GM21825 (cell line): ENCODE data around the gene CAMK4.
"Not testable (repeated sequence)": the region's sequence is repeated elsewhere in the genome, so short reads cannot be mapped to it uniquely, and the experiment has no call there.

Experiments used
- ATAC-seq: cut with Tn5 transposase; IDR thresholded peaks from one replicate; pipeline ENCODE4 v1.9.1; 2021; ENCODE audit warnings: mild to moderate bottlenecking, moderate library complexity; ENCODE audit not compliant: unreplicated experiment

The CAMK4 gene

DNA sequence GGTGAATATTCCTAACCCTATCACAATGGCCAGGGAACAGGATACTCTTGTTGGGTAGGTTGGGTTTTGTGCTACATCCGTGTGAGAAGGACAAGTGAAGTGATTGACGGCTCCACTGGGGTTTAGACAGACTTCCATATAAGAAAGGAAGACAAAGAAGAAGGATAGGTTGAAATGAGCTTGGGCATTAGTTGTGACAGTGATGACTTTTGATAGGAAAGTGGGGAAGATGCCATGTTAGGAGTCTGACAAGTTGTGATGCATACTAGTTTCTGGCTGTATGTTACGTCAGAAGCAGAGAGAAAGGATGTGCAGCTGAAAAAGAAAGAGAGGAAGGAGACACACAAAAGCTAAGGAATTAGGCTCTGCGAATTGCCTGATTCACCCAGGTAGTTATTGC lies 150.2 kb downstream of the CAMK4 start:
- no peak for ATAC-seq

DNA sequence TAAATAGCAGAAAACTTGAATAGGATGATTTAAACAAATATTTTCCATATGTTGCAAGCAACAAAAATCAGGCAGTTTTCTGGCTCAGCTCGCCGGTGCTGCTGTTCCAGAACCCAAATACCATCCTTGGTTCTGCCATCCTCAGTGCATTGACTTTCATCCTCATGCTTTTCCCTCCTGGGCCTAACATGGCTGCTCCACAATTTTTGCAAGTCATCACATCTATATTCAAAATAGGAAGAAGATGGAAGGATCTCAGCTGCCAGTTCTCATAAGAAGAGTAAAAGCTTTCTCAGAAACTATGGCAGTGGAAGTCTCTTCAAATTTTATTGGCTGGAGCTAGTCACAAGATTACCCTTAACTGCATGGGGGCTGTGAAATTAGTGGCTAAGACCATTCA lies 151.5 kb downstream of the CAMK4 start:
- no peak for ATAC-seq

DNA sequence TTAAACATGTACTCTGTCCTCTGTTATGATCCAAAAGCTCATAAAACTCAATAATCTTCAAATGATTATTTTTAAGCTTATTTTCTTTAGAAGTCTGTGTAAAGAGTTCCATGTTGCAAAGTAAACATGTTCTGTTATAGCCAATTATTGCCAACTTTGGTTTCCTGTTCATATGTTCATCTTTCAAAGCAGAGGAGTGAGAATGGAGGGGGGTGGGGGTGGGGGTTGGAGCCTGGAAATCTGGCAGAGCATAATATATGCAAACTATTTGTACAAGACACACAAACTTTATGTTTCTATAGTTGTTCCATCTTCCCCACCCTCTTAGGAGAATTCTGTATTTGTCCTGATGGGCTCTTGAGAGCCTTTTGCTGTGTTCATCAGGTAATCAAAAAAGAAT lies 153.1 kb downstream of the CAMK4 start:
- no peak for ATAC-seq

DNA sequence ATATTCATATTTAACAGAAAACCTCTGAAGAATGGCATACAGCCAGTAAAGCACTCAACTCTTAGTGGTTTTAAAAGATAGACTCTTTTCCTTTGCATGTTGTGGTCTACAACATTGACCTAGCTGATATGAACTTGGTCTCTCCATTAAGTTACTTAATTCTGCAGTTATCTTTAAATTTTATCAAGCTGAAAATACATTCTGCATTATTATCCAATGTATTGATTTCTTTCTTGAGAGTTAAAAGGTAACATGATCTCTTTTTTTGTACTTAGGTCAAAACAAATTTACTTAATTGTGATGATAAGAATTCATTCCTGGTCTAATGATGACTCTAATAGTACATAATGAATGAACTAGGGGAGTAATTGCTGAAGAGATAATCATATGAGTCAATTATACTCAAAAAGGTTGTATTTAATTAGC lies 155.2 kb downstream of the CAMK4 start:
- ATAC-seq, result no peak

DNA sequence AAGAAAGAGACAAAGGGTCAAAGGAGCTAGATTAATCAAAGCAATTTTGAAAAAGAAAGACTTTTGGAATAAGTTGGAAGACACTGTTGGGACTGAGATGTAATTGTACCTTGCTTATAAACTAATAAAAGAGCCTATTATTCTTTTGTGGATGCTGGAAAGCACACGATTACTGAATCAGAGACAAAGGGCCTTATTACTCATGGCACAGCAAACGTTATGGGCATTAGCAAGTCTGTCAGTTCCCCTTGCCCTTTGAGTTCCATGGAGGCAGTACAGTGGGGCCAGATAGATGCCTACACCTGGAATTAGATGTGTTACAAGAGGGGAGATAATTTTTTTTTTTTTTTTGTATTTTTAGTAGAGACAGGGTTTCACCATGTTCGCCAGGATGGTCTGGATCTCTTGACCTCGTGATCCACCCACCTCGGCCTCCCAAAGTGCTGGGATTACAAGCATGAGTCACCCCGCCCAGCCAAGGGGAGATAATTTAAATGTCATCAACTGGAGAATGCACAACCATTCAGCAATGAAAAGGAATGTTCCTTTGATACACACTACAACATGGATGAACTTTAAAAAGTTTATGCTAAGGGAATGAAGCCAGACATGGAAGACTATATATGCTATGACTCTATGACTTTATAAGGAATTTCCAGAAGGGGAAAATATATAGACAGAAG lies 159.2 kb downstream of the CAMK4 start:
- ATAC-seq, result no peak

DNA sequence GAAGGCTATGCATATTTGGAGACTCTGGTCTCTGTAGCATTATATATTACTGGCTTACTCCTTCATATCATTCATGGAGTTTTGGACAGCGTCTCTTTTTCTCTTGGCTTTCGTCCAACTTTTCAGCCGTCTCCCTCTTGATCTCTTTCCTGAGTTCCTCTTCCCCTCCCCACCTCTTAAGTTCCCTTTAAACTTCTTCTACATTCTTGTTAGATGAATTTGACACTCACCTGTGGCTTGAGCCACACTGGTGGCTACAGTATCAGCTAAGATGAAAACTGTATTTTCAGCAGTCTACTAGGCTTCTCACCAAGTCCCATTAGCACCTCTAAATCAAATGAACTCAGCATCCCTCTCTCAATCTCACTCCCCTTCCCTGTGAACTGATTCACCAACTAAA lies 160.0 kb downstream of the CAMK4 start:
- ATAC-seq, result no peak

DNA sequence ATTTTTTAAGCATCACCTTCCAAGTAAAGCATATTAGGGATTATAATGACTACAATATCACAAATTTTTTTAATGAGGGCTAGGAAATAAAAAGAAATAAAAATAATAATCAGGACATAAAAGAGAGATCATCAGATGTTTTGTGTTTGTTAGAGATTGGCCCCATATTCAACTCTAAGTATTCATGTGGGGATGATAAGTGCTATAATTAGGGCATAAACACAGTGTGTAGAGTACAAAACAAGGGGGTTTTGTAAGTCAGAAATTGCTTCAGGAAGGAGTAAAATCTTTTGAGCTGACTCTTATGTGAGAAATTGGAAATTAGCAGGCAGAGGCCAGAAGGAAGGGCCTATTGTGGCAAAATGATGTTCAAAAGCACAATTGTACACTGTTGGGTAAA lies 160.9 kb downstream of the CAMK4 start:
- no peak for ATAC-seq

DNA sequence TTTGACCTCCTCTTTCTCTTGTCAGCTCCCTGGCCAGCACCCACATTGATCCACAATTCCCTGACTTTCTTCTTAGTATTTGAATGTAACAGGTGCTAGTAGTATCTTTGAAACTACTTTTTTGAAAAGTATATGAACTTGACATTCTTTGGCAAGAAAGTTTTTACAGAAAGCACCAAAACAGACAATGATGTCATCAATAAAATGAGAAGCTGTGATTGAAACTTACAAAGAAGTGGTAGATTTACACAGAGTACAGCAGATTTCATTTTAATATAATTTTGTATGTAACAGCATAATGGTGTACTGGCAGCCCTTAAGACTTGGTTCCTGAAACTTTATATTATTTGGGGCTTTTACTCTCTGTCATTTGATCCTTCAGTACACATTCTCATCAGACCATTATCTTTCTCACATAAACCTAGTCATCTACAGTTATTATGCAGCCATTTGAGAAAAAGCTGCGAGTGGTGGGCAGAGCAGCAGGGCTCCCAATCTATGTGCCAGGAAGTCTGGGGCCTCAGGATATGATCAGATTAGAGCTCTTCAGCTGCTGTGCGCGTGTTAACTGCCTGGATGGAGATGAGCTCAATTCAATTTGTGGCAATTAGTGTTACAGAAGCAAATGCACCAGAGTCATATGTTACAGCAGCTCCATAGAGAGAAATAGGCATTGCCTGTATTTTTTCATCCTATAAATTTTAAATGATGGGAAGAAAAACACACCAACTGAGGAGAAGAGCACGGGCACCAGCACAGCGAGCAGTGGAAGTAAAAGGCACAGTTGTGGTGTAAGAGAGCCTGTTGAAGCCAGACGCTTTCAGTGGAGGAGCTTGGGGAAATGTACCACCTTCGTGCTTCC lies 162.0 kb downstream of the CAMK4 start:
- no peak for ATAC-seq

DNA sequence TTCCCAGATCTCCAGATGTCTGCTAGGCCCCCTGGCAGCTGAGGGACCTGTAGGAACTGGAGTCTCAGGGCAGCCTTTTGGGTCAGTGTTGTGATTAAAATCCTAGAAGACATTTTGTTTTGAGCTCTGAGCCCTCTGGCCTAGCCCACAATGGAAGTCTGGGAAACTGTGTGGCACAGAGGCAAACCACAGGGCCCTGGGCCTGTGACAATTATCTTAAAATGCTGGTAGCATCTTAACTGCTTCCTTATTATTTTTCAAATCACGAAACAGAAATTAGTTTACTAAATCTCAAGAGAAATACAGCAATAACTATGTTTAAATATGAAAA lies 162.6 kb downstream of the CAMK4 start:
- ATAC-seq, result no peak

DNA sequence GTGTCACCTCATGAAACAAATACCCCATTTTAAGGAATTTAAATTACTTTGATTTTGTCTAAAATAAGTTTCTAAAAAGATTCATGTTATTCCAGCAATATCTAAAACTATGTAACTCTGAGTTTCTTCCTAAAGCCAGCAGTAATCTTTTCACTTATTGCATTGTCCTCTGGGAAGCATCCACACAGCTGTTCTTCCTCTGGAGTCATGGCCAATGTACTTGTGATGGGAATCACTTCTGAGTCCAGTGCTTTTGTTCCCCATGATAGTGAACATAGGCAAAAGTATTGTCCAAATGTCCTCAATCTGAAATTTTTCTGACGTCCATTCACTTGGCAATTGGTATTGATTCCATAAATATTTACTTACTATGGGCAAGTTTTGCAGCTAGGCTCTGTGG lies 163.2 kb downstream of the CAMK4 start:
- no peak for ATAC-seq

DNA sequence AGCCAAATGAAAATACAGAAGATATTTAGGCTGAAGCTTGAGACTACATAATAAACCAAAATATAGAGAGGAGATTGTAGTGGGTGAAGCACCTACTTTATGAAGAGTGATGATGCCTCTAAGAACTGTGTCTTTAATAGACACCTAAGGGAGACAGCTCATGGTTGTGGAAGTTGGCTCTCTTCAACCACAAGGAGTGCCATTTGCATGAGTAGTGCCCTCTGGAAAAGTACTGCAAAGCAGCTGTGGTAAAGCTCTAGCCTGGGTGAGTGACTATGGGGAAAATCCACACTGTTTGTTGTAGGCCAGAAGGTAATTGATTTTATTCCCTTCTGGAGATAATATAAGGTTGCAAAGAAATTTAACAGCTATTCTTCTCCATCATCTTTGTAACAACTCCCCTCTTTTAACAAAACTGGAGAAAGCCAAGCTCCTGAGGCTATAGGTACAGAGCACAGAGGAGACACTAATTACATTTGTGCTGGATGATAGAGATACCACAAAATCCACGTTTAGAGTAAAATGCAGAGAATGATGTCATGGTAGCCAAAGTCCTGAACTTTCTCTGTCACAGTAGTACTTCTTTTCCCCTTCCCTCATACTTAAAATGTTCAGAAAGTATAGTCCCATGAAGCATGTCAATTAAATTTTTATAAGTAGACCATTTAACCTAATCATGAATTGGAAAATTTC lies 165.4 kb downstream of the CAMK4 start:
- ATAC-seq, result no peak

DNA sequence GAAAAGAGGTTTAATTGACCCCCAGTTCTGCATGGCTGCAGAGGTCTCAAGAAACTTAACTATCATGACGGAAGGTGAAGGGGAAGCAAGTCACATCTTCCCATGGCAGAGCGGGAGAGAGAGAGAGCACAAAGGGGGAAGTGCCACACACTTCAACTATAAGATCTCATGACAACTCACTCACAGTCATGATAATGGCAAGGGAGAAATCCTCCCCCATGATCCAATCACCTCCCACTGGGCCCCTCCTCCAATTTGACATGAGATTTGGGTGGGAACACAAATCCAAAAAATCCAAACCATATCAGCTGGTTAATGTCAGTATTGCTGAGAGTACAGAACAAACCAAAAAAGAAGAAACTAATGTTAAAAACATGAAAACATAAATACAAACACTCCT lies 168.0 kb downstream of the CAMK4 start:
- no peak for ATAC-seq

DNA sequence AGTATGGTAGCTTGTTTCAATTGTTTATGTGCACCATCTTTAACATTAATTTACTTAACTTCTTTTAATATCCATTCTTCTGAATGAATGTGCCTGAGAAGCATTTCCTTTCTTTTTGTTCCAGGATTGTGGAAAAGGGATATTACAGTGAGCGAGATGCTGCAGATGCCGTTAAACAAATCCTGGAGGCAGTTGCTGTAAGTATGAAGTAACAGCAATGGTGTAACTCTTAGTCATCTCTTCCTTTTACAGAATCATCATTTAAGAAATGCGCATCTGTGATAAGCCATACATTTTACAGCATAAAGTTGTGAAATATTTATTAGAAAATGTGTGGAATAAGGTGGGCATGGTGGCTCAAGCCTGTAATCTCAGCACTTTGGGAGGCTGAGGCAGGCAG lies 170.4 kb downstream of the CAMK4 start:
- ATAC-seq, result no peak

DNA sequence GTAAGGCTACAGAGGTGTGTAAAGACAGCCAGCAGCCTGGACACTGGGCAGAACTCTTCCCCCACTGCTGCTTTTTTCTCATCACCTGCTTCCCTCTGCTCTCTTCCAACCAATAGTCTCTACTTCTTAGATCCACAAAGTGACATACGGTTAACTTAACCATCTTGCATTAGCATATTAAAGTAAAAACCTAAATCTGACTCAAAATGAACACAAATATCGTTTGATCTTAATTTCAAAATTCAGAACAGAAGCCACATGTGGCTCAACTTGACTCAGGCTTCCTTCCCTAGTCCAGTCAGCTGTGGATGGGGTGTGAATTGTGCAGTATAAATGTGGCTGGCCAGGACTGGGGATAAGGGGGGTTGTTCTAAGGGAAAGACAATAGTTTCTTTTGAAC lies 173.8 kb downstream of the CAMK4 start:
- ATAC-seq, result no peak

DNA sequence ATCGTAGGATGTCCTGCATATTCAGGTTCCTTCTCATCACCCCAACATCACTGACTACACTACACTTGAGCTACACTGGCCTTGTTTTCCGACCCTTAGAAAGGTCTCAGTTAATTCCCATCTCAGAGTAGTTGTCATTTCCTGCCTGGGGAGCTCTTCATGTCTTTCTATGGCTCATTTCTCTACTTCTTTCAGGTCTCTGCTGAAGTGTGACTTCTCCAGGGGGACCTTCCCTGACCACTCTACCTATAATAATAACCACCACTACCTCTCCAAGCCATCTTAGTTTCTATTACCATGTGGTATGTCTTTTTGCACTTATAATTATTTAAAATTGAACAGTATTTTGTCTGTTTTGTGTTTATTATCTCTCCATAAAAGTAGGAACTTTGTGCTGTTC lies 174.9 kb downstream of the CAMK4 start:
- no peak for ATAC-seq

DNA sequence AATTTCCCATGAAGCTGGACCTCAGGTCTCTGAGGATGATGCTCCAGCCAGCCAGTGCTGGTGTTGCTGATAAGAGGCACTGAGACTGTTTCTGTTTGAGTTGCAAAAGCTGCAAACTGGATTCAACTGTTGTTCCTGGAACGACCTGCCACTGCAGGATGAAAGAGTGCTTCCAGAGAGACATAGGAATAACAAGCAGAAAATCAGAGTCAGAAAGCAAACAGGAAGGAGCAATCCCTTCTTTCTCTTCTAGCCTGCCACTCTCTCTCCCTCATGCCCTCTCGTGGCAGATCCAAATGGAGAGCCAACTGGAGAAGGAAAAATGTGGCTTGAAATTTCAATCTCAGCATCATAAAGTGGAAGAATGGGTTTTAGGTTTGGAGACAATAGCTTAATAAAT lies 177.7 kb downstream of the CAMK4 start:
- ATAC-seq, result no peak

DNA sequence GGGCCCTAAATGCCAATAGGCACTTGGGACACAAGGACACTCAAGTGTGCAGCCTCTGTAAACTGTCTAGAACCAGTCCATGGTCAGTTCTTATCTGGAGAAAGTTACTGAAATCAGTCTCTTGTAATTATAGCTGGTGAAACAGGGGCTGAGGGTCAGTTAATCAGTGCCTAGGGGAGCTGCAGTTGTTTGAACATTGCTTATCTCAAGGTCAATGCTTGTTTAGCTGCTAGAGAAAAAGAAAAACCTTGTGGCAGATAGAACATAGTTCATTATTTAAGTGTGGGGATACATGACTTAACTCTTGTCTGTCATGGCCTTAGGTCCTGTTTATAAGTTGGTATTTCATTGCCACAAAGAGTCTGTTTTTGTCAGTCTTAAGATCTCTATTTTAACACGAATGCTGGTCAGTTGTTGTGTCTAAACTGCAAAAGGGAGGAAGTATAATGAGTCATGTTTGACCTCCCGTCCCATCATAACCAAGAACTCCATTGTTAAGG lies 180.1 kb downstream of the CAMK4 start:
- no peak for ATAC-seq

DNA sequence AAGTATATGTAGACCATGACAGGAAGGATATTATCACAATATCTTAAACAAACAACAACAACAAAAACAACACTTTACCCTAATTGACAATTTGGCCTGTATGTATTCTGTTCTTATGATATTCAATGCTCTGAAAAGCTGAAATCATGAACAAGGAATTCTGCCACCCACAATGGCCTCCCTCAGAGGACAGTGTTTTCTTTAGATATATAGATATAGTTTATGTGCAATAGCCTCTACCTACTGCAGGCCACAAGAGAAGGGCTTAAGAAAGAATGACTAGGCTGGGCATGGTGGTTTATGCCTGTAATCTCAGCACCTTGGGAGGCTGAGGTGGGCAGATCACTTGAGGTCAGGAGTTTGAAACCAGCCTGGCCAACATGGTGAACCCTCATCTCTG lies 183.4 kb downstream of the CAMK4 start:
- ATAC-seq, result no peak

DNA sequence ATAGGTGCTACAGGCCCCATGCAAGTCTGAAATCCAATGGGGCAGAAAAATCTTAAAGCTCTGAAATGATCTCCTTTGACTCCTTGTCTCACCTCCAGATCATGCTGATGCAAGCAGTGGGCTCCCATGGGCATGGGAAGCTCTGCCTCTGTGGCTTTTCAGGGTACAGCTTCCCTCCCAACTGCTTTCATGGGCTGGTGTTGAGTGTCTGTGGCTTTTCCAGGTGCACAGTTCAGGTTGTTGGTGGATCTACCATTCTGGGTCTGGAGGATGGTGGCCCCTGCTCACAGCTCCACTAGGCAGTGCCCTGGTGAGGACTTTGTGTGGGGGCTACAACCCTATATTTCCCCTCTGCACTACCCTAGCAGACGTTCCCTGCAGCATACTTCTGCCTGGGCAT lies 184.6 kb downstream of the CAMK4 start:
- no peak for ATAC-seq

DNA sequence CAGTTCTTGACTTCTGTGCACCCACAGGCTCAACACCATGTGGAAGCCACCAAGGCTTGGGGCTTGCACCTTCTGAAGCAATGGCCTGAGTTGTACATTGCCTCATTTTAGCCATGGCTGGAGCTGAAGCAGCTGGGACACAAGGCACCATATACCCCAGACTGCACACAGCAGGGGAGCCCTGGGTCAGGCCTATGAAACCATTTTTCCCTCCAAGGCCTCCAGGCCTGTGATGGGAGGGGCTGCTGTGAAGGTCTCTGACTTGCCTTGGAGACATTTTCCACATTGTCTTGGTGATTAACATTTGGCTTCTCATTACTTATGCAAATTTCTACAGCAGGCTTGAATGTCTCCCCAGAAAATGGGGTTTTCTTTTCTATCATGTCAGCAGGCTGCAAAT lies 185.1 kb downstream of the CAMK4 start:
- not testable (repeated sequence) for ATAC-seq

DNA sequence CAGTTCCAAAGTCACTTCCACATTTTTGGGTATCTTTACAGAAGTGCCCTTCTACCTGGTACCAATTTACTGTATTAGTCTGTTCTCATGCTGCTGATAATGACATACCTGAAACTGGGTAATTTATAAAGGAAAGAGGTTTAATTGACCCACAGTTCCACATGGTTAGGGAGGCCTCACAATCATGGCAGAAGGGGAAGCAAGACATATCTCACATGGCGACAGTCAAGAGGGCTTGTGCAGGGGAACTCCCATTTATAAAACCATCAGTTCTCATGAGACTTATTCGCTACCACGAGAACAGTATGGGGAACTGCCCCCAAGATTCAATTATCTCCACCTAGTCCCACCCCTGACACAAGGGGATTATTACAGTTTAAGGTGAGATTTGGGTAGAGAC lies 185.9 kb downstream of the CAMK4 start:
- not testable (repeated sequence) for ATAC-seq

DNA sequence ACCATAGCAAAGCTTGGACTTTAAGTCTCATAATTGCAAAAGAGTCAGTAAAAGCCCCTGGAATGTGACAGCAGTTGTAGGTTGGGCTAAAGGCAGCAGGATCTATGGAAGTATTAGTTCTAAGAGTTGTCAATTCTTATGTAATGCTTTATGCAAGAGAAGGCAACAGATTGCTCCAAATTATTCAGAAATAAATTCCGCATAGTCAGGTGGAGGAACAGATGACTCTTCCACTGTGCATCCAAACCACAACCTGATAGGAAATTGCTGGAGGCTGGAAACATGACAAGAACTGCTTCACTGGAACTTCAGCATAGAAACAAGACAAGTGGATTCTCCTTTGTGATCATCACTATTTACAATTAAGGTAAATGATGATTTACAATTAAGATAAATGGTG lies 187.1 kb downstream of the CAMK4 start:
- ATAC-seq, result no peak
